ENCODE measurements around the gene RNF157. TPM values are rescaled to one million over a fixed set of nuclear protein-coding genes. Genes with fewer than 3 reads are reported as not detected.

The RNF157 gene
- total and polyA plus RNA-seq, 2 of the 13 experiments (the other 11 are each of a cell fraction or from before 2014, with no cell fraction given), result 0.44 to 1.5 TPM

DNA sequence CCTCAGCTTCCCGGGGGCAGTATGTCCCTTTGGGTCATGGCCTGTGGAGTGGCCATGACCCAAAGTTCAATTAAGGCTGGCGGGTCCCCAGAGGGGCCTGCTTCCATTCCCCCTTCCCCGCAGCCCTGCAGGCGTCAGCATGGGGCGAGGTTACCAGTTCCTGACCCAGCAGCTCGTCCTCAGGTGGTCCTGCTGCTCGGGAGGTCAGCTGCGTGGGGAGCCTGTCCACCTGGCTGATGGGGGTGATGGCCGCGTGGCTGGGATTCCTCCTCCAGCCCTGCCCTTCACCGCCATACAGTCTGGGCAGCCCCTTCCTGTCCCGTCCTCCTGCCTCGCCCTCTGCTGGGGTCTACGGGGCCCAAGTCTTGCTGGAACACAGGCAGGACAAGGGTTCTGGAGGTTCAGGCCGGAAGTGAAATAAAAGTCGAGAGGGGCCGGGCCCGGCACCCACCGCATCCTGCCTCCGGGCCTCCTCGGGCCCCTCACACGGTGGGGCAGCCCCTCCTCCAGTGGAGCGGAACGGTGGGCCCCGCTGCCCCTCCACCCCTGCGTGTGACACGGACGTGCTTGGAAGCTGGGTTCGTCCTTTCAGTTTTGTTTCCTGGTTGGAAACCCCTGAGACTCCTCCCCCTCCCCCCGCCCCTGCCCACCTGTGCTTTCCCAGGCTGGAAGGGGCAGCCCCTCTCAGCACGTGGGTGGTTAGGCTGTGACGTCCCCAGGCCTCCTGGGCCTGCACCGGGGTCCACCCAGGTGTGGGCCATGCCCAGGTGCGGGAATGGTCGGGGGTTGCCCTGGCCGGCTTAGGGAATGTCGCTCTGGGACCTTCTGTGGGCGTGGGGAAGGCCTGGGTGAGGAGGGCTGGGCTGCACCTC is 31.6 kb upstream of the RNF157 start (continued):
- TF ChIP-seq, protein P1, sequence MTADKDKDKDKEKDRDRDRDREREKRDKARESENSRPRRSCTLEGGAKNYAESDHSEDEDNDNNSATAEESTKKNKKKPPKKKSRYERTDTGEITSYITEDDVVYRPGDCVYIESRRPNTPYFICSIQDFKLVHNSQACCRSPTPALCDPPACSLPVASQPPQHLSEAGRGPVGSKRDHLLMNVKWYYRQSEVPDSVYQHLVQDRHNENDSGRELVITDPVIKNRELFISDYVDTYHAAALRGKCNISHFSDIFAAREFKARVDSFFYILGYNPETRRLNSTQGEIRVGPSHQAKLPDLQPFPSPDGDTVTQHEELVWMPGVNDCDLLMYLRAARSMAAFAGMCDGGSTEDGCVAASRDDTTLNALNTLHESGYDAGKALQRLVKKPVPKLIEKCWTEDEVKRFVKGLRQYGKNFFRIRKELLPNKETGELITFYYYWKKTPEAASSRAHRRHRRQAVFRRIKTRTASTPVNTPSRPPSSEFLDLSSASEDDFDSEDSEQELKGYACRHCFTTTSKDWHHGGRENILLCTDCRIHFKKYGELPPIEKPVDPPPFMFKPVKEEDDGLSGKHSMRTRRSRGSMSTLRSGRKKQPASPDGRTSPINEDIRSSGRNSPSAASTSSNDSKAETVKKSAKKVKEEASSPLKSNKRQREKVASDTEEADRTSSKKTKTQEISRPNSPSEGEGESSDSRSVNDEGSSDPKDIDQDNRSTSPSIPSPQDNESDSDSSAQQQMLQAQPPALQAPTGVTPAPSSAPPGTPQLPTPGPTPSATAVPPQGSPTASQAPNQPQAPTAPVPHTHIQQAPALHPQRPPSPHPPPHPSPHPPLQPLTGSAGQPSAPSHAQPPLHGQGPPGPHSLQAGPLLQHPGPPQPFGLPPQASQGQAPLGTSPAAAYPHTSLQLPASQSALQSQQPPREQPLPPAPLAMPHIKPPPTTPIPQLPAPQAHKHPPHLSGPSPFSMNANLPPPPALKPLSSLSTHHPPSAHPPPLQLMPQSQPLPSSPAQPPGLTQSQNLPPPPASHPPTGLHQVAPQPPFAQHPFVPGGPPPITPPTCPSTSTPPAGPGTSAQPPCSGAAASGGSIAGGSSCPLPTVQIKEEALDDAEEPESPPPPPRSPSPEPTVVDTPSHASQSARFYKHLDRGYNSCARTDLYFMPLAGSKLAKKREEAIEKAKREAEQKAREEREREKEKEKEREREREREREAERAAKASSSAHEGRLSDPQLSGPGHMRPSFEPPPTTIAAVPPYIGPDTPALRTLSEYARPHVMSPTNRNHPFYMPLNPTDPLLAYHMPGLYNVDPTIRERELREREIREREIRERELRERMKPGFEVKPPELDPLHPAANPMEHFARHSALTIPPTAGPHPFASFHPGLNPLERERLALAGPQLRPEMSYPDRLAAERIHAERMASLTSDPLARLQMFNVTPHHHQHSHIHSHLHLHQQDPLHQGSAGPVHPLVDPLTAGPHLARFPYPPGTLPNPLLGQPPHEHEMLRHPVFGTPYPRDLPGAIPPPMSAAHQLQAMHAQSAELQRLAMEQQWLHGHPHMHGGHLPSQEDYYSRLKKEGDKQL (CRISPR knock-in tag; IDR thresholded peaks at IDR 0.05; ENCODE audit: low read depth), result no peak
- TF ChIP-seq ZNF567 (CRISPR knock-in tag; IDR thresholded peaks at IDR 0.05; ENCODE audit: borderline replicate concordance) (no peak), EEA1 (CRISPR knock-in tag; IDR thresholded peaks at IDR 0.05; ENCODE audit: borderline replicate concordance) (0 out of 2 replicates have a peak, but pooled peaks have one; percentile 31), KLF9 (CRISPR knock-in tag; IDR thresholded peaks at IDR 0.05; ENCODE audit: low read depth) (no peak), ZNF101 (CRISPR knock-in tag; IDR thresholded peaks at IDR 0.05; ENCODE audit: borderline replicate concordance, low read depth) (no peak), ZNF773 (CRISPR knock-in tag; IDR thresholded peaks at IDR 0.05; ENCODE audit: borderline replicate concordance) (no peak), POLR2G (IDR thresholded peaks at IDR 0.05; ENCODE audit: low read depth, low read length) (peak; percentile 48; the same call in 1 of the 2 replicates), CERS6 (CRISPR knock-in tag; IDR thresholded peaks at IDR 0.05) (no peak), ZNF10 (CRISPR knock-in tag; IDR thresholded peaks at IDR 0.05; ENCODE audit: borderline replicate concordance, low read depth) (no peak), ZSCAN25 (CRISPR knock-in tag; IDR thresholded peaks at IDR 0.05) (peak; percentile 78), ZNF605 (CRISPR knock-in tag; IDR thresholded peaks at IDR 0.05) (no peak)
- TF ChIP-seq, protein P2, sequence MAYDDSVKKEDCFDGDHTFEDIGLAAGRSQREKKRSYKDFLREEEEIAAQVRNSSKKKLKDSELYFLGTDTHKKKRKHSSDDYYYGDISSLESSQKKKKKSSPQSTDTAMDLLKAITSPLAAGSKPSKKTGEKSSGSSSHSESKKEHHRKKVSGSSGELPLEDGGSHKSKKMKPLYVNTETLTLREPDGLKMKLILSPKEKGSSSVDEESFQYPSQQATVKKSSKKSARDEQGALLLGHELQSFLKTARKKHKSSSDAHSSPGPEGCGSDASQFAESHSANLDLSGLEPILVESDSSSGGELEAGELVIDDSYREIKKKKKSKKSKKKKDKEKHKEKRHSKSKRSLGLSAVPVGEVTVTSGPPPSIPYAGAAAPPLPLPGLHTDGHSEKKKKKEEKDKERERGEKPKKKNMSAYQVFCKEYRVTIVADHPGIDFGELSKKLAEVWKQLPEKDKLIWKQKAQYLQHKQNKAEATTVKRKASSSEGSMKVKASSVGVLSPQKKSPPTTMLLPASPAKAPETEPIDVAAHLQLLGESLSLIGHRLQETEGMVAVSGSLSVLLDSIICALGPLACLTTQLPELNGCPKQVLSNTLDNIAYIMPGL (CRISPR knock-in tag; IDR thresholded peaks at IDR 0.05; ENCODE audit: borderline replicate concordance in 1 of 2, low read depth in 1 of 2), result 0 out of 4 replicates have a peak, but pooled peaks of 1 of the 2 experiments have one; percentile 26
- TF ChIP-seq, protein P3, sequence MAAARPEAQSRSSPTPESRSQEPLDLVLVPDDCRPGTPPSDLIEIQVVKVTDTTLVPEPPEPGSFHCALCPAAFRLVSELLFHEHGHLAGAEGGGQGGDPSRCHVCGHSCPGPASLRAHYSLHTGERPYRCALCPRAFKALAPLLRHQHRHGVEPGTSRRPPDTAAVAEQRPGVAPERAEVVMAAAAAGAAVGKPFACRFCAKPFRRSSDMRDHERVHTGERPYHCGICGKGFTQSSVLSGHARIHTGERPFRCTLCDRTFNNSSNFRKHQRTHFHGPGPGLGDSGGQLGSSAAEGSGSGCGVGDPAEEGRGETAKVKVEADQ (CRISPR knock-in tag; IDR thresholded peaks at IDR 0.05; ENCODE audit: borderline replicate concordance), result 0 out of 2 replicates have a peak, but pooled peaks have one; percentile 64
- TF ChIP-seq, protein P4, sequence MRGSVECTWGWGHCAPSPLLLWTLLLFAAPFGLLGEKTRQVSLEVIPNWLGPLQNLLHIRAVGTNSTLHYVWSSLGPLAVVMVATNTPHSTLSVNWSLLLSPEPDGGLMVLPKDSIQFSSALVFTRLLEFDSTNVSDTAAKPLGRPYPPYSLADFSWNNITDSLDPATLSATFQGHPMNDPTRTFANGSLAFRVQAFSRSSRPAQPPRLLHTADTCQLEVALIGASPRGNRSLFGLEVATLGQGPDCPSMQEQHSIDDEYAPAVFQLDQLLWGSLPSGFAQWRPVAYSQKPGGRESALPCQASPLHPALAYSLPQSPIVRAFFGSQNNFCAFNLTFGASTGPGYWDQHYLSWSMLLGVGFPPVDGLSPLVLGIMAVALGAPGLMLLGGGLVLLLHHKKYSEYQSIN (CRISPR knock-in tag; IDR thresholded peaks at IDR 0.05; ENCODE audit: borderline replicate concordance), result no peak
